ENCODE results near the gene LSM3. TPM values are rescaled to one million over a fixed set of nuclear protein-coding genes. Genes with fewer than 3 reads are reported as not detected.

LSM3 gene
- total RNA-seq, 2 experiments from 2014 or later: 12.4 to 21.9 TPM

DNA sequence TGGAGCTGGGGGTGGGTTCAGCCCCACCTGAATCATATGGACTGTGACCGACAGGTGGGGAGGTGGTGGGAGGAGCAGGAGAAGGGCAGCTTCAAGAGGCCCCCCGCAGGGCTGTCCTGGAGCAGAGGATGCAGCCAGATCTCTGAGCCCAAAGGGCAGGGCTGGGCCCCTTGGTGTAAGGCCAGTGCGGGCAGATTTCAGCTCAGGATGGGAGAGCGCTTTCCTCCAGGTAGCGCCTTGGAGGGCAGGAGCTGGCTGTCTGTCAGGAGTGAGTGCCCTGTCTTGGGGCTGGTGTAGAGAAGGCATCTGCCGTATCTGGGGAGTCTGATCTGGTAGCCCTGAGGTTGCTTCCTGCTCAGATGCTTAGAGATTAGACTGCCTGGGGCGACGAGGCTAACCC is 46.5 kb upstream of the LSM3 start:
- peaks cover 71% of the 10 kb centered on the region for H3K36me3 ChIP-seq (ENCODE audit: insufficient read depth, low read length)
- H2AFZ ChIP-seq (ENCODE audit: low read length): no peak overlapping the region
- H4K20me1 ChIP-seq (ENCODE audit: insufficient read depth, low read length): no peaks in the 10 kb centered on the region
- DNase-seq (ENCODE audit: low spot score): no peak
- no peak overlapping the region for H3K4me3 ChIP-seq (ENCODE audit: low read depth, low read length, poor library complexity, severe bottlenecking)
- BruUV-seq (replicated peaks): no TSS peak
- H3K4me2 ChIP-seq (ENCODE audit: low read length): no peak overlapping the region
- no peaks in the 10 kb centered on the region; the same call in 1 of the 2 replicates for H3K79me2 ChIP-seq (ENCODE audit: insufficient read depth, low read depth, low read length)
- intact Hi-C loops (cut with micrococcal nuclease; ENCODE audit: unreplicated experiment): no loop called here
- no peaks in the 10 kb centered on the region for H3K9me3 ChIP-seq (ENCODE audit: low read length)
- ChIA-PET CTCF (ENCODE audit: unreplicated experiment) (no interaction called here), POLR2A (no interaction called here)
- H3K9me2 ChIP-seq (ENCODE audit: insufficient read depth, low read length): no peaks in the 10 kb centered on the region
- TF ChIP-seq, protein P1, sequence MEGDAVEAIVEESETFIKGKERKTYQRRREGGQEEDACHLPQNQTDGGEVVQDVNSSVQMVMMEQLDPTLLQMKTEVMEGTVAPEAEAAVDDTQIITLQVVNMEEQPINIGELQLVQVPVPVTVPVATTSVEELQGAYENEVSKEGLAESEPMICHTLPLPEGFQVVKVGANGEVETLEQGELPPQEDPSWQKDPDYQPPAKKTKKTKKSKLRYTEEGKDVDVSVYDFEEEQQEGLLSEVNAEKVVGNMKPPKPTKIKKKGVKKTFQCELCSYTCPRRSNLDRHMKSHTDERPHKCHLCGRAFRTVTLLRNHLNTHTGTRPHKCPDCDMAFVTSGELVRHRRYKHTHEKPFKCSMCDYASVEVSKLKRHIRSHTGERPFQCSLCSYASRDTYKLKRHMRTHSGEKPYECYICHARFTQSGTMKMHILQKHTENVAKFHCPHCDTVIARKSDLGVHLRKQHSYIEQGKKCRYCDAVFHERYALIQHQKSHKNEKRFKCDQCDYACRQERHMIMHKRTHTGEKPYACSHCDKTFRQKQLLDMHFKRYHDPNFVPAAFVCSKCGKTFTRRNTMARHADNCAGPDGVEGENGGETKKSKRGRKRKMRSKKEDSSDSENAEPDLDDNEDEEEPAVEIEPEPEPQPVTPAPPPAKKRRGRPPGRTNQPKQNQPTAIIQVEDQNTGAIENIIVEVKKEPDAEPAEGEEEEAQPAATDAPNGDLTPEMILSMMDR (conservative IDR thresholded peaks at IDR 0.05; ENCODE audit: low read length): no peak
- TF ChIP-seq EZH2phosphoT487 (IDR thresholded peaks at IDR 0.05; ENCODE audit: borderline replicate concordance, low read depth, low read length): no peak
- no peak overlapping the region for H3K27ac ChIP-seq (ENCODE audit: low read depth, low read length, poor library complexity, severe bottlenecking)
- no peaks in the 10 kb centered on the region for H3K4me1 ChIP-seq (ENCODE audit: insufficient read depth, low read length, poor library complexity, severe bottlenecking)

DNA sequence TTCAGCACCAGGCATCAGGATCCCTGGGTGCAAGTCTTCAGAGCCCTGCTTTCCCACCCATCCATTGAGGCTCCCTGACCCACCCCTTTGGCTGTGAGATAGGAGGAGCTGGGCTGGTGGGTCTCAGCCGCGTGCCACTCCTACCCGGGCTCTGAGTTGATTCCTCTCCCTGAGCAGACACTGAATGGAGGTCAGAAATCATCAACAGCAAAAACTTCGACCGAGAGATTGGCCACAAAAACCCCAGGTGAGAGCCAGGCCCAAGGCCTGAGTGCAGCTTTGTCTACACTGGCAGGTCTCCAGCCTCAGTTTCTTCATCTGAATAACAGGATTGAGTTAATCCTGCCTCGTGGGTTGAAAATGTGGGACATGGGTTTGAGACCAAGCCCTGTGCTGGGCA is 45.9 kb upstream of the LSM3 start:
- ChIA-PET CTCF (ENCODE audit: unreplicated experiment) (no interaction called here), POLR2A (interaction anchor here (1.4 kb wide), 1 partner anchor 7 kb away, joined by 3 read pairs; the partner anchor contains the start of gene TMEM43)
- Histone ChIP-seq H3K9me3 (ENCODE audit: low read length) (no peaks in the 10 kb centered on the region), H3K4me2 (ENCODE audit: low read length) (no peak overlapping the region), H4K20me1 (ENCODE audit: insufficient read depth, low read length) (no peaks in the 10 kb centered on the region), H3K79me2 (ENCODE audit: insufficient read depth, low read depth, low read length) (no peaks in the 10 kb centered on the region; the same call in 1 of the 2 replicates), H3K4me1 (ENCODE audit: insufficient read depth, low read length, poor library complexity, severe bottlenecking) (no peaks in the 10 kb centered on the region), H3K4me3 (ENCODE audit: low read depth, low read length, poor library complexity, severe bottlenecking) (no peak overlapping the region), H3K27ac (ENCODE audit: low read depth, low read length, poor library complexity, severe bottlenecking) (no peak overlapping the region), H3K9me2 (ENCODE audit: insufficient read depth, low read length) (no peaks in the 10 kb centered on the region), H3K36me3 (ENCODE audit: insufficient read depth, low read length) (peaks cover 71% of the 10 kb centered on the region), H2AFZ (ENCODE audit: low read length) (no peak overlapping the region)
- no peak for DNase-seq (ENCODE audit: low spot score)
- no TSS peak for BruUV-seq (replicated peaks)
- no peak for TF ChIP-seq EZH2phosphoT487 (IDR thresholded peaks at IDR 0.05; ENCODE audit: borderline replicate concordance, low read depth, low read length)
- TF ChIP-seq, protein P1 (conservative IDR thresholded peaks at IDR 0.05; ENCODE audit: low read length): no peak
- intact Hi-C loops (cut with micrococcal nuclease; ENCODE audit: unreplicated experiment): no loop called here

DNA sequence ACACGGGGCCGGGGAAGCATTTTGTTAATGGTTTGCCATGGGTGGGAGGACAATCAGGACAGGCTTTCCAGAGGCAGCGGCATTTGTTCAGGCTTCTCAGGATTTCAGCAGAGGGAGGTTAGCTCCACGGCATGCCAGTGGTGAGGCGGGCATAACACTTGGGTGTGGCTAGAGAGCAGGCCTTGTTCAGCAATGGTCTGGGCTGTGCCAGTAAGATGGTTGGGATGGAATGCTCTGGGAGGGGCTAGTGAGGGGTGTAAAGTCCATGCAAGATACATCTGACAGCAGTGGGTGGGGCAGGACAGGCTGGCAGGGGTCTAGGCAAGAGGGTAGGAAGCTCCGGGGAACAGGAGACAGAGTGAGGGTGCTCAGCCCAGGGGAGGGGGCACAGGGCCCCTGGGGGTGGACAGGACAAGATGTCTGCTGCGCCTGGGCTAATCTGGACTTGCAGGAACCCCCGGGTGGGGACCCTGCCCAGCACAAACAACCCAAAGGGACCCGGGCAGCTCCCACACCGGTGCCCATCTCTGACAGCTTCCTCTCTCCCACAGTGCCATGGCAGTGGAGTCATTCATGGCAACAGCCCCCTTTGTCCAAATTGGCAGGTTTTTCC is 45.3 kb upstream of the LSM3 start:
- no peak overlapping the region for H2AFZ ChIP-seq (ENCODE audit: low read length)
- H3K27ac ChIP-seq (ENCODE audit: low read depth, low read length, poor library complexity, severe bottlenecking): no peak overlapping the region
- H3K36me3 ChIP-seq (ENCODE audit: insufficient read depth, low read length): peaks cover 66% of the 10 kb centered on the region
- no peak for DNase-seq (ENCODE audit: low spot score)
- no peaks in the 10 kb centered on the region for H3K4me1 ChIP-seq (ENCODE audit: insufficient read depth, low read length, poor library complexity, severe bottlenecking)
- no TSS peak for BruUV-seq (replicated peaks)
- H3K9me3 ChIP-seq (ENCODE audit: low read length): no peaks in the 10 kb centered on the region
- H4K20me1 ChIP-seq (ENCODE audit: insufficient read depth, low read length): no peaks in the 10 kb centered on the region
- H3K4me2 ChIP-seq (ENCODE audit: low read length): no peak overlapping the region
- H3K4me3 ChIP-seq (ENCODE audit: low read depth, low read length, poor library complexity, severe bottlenecking): no peak overlapping the region
- intact Hi-C loops (cut with micrococcal nuclease; ENCODE audit: unreplicated experiment): no loop called here
- H3K9me2 ChIP-seq (ENCODE audit: insufficient read depth, low read length): no peaks in the 10 kb centered on the region
- POLR2A ChIA-PET: interaction anchor here (1.4 kb wide), 1 partner anchor 8 kb away, joined by 3 read pairs; the partner anchor contains the start of gene TMEM43
- H3K79me2 ChIP-seq (ENCODE audit: insufficient read depth, low read depth, low read length): no peaks in the 10 kb centered on the region; the same call in 1 of the 2 replicates
- CTCF ChIA-PET (ENCODE audit: unreplicated experiment): interaction anchor here (0.5 kb wide), 1 partner anchor 497 kb away, joined by 3 read pairs; no protein-coding TSS in a partner anchor
- TF ChIP-seq, protein P1 (conservative IDR thresholded peaks at IDR 0.05; ENCODE audit: low read length): no peak
- no peak for TF ChIP-seq EZH2phosphoT487 (IDR thresholded peaks at IDR 0.05; ENCODE audit: borderline replicate concordance, low read depth, low read length)
